GM18526 (cell line): ENCODE data around the gene PDRG1.

Experiments used
- POLR2A ChIP-seq: IDR thresholded peaks from 3 replicates; pipeline ENCODE4 v1.6.1; 2011; ENCODE audit not compliant: insufficient read length; ENCODE audit errors: extremely low read depth

PDRG1 gene

GRCh38 chr20:31903627-31904386, 48.0 kb downstream of the PDRG1 start:
- TF ChIP-seq POLR2A = no peak

- no peak for TF ChIP-seq POLR2A
Measured at GRCh38 chr20:31901615-31902014, 50.2 kb downstream of the PDRG1 start.

- TF ChIP-seq POLR2A = no peak
Measured at GRCh38 chr20:31897541-31897940, 54.3 kb downstream of the PDRG1 start.

- no peak for TF ChIP-seq POLR2A
Measured at GRCh38 chr20:31896049-31896448, 55.8 kb downstream of the PDRG1 start.

DNA sequence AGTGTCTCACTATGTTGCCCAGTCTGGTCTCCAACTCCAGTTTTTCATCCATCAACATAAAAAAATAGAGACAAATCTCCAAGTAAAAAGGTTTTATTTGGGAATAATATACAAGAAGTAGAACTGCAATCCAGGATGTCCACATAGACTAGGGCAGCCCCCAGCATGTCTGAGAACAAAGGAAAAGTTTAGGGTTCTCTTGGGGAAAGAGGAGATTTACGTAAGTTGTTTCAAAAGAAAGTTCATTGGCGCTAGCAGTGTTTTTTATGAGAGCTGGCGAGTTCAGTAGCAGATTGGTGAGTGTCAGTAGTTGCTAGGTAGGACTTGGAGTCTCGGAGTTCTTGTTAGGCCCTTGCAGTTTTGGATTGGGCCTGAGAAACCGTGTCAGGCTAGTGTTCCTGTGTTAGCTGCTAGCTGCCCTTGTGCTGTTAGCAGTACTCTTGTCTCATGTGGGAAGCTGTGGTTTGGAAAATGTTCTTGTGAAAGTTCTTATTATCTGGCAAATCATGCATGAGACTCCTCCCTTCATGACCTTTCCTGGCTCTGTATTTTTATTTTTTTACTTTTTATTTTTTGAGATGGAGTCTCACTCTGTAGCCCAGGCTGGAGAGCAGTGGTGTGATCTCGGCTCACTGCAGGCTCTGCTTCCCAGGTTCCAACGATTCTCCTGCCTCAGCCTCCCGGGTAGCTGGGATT, 56.7 kb downstream of the PDRG1 start:
- no peak for TF ChIP-seq POLR2A
